Measurements from ENCODE around the gene GIPC1. TPM values are rescaled to one million over a fixed set of nuclear protein-coding genes. Genes with fewer than 3 reads are reported as not detected.

The GIPC1 gene
- total and polyA plus RNA-seq, 2 donors (not counting 1 experiment from before 2014, with no cell fraction given) = 57.3 to 129 TPM

DNA sequence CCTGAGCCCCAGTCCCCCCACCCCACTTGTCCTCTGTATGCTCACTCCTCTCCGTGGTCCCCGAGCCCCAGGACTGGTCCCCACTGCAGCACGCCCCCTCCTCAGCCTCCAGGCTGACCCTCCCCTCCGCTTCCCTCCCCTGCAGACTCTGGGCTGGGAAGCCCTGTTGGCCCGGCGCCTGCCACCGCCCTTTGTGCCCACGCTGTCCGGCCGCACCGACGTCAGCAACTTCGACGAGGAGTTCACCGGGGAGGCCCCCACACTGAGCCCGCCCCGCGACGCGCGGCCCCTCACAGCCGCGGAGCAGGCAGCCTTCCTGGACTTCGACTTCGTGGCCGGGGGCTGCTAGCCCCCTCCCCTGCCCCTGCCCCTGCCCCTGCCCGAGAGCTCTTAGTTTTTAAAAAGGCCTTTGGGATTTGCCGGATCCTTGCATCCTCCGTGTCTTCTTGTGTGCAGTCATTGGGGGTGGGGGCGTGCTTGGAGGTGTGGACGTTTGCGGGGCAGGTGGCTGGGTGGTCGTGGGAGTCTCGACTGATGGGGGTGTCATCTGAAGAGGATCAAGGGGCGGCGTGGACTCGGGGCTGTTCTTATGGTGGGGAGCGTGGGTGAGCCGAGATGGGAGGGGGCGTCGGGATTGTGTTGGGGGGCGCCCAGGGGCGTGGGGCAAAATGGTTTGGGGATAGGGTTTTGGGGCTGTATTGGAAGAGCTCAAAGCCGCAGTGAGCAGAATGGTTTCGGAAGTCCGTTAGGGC, 24.3 kb downstream of the GIPC1 start:
- Histone ChIP-seq H3K9me3 (ENCODE audit: control insufficient read depth, insufficient read depth, low read depth, low read length) (no peaks in the 10 kb centered on the region), H3K4me2 (ENCODE audit: extremely low read depth, insufficient read depth, low read length) (no peak overlapping the region), H3K79me2 (ENCODE audit: control insufficient read depth, insufficient read depth, low read length) (no peaks in the 10 kb centered on the region), H3K27me3 (ENCODE audit: control insufficient read depth, insufficient read depth, low read length) (no peaks in the 10 kb centered on the region), H3K27ac (ENCODE audit: insufficient read depth, low read length) (no peak overlapping the region), H3K36me3 (ENCODE audit: control insufficient read depth, insufficient read depth, low read length) (peaks cover 15% of the 10 kb centered on the region), H2AFZ (ENCODE audit: low read length) (no peak overlapping the region), H4K20me1 (ENCODE audit: control insufficient read depth, extremely low read depth, insufficient read depth, low read length) (no peaks in the 10 kb centered on the region), H3K4me1 (ENCODE audit: control insufficient read depth, extremely low read depth, insufficient read depth, low read length) (peaks cover 9% of the 10 kb centered on the region), H3K4me3 (replicated peaks in 1 of 4; ENCODE audit: control extremely low read depth in 1 of 4, insufficient read depth in 1 of 4, low read depth in 3 of 4, low read length in 4 of 4) (no peak overlapping the region), H3K9ac (ENCODE audit: insufficient read depth, low read length) (no peak overlapping the region)
- TF ChIP-seq, protein P1, sequence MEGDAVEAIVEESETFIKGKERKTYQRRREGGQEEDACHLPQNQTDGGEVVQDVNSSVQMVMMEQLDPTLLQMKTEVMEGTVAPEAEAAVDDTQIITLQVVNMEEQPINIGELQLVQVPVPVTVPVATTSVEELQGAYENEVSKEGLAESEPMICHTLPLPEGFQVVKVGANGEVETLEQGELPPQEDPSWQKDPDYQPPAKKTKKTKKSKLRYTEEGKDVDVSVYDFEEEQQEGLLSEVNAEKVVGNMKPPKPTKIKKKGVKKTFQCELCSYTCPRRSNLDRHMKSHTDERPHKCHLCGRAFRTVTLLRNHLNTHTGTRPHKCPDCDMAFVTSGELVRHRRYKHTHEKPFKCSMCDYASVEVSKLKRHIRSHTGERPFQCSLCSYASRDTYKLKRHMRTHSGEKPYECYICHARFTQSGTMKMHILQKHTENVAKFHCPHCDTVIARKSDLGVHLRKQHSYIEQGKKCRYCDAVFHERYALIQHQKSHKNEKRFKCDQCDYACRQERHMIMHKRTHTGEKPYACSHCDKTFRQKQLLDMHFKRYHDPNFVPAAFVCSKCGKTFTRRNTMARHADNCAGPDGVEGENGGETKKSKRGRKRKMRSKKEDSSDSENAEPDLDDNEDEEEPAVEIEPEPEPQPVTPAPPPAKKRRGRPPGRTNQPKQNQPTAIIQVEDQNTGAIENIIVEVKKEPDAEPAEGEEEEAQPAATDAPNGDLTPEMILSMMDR (conservative IDR thresholded peaks at IDR 0.05 in 1 of 2, IDR thresholded peaks at IDR 0.05 in 1 of 2; ENCODE audit: low read depth in 1 of 2, low read length in 2 of 2) = no peak
- no peak for TF ChIP-seq EZH2 (IDR thresholded peaks at IDR 0.05; ENCODE audit: low read length, missing control alignments)
- DNase-seq (ENCODE audit: low read depth in 2 of 2) = no peak

GRCh38 chr19:14470031-14470876, 25.7 kb downstream of the GIPC1 start:
- Histone ChIP-seq H3K4me3 (replicated peaks in 1 of 4; ENCODE audit: control extremely low read depth in 1 of 4, insufficient read depth in 1 of 4, low read depth in 3 of 4, low read length in 4 of 4) (no peak overlapping the region), H2AFZ (ENCODE audit: low read length) (no peak overlapping the region), H3K27ac (ENCODE audit: insufficient read depth, low read length) (no peak overlapping the region), H4K20me1 (ENCODE audit: control insufficient read depth, extremely low read depth, insufficient read depth, low read length) (no peaks in the 10 kb centered on the region), H3K36me3 (ENCODE audit: control insufficient read depth, insufficient read depth, low read length) (peaks cover 15% of the 10 kb centered on the region), H3K9me3 (ENCODE audit: control insufficient read depth, insufficient read depth, low read depth, low read length) (no peaks in the 10 kb centered on the region), H3K4me1 (ENCODE audit: control insufficient read depth, extremely low read depth, insufficient read depth, low read length) (no peaks in the 10 kb centered on the region), H3K27me3 (ENCODE audit: control insufficient read depth, insufficient read depth, low read length) (no peaks in the 10 kb centered on the region), H3K9ac (ENCODE audit: insufficient read depth, low read length) (no peak overlapping the region), H3K4me2 (ENCODE audit: extremely low read depth, insufficient read depth, low read length) (no peak overlapping the region), H3K79me2 (ENCODE audit: control insufficient read depth, insufficient read depth, low read length) (no peaks in the 10 kb centered on the region)
- TF ChIP-seq EZH2 (IDR thresholded peaks at IDR 0.05; ENCODE audit: low read length, missing control alignments) = no peak
- no peak for DNase-seq (ENCODE audit: low read depth in 2 of 2)

DNA sequence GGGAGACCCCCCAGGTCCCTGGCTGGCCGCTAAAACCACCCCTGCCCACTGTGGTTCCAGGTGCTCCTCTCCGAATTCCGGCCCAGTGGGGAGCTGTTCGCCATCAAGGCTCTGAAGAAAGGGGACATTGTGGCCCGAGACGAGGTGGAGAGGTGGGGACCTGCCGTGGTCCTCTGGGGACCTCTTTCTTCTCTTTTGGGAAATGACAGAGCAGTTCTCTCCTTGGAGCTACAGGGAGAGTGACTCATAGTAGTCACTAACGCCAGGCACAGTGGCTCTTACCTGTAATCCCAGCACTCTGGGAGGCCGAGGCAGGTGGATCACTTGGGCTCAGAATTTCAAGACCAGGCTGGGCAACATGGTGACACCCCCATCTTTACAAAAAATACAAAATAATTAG, 28.1 kb downstream of the GIPC1 start:
- TF ChIP-seq EZH2 (IDR thresholded peaks at IDR 0.05; ENCODE audit: low read length, missing control alignments) = no peak
- TF ChIP-seq, protein P1 (conservative IDR thresholded peaks at IDR 0.05 in 1 of 2, IDR thresholded peaks at IDR 0.05 in 1 of 2; ENCODE audit: low read depth in 1 of 2, low read length in 2 of 2) = no peak
- Histone ChIP-seq H3K4me1 (ENCODE audit: control insufficient read depth, extremely low read depth, insufficient read depth, low read length) (no peaks in the 10 kb centered on the region), H3K9me3 (ENCODE audit: control insufficient read depth, insufficient read depth, low read depth, low read length) (no peaks in the 10 kb centered on the region)

More for the DNA sequence above, 28.1 kb downstream of the GIPC1 start:
- Histone ChIP-seq H3K4me2 (ENCODE audit: extremely low read depth, insufficient read depth, low read length) (no peak overlapping the region), H2AFZ (ENCODE audit: low read length) (no peak overlapping the region), H3K27me3 (ENCODE audit: control insufficient read depth, insufficient read depth, low read length) (no peaks in the 10 kb centered on the region), H3K36me3 (ENCODE audit: control insufficient read depth, insufficient read depth, low read length) (peaks cover 17% of the 10 kb centered on the region), H3K4me3 (replicated peaks in 1 of 4; ENCODE audit: control extremely low read depth in 1 of 4, insufficient read depth in 1 of 4, low read depth in 3 of 4, low read length in 4 of 4) (no peak overlapping the region), H3K79me2 (ENCODE audit: control insufficient read depth, insufficient read depth, low read length) (no peaks in the 10 kb centered on the region), H3K9ac (ENCODE audit: insufficient read depth, low read length) (no peak overlapping the region), H4K20me1 (ENCODE audit: control insufficient read depth, extremely low read depth, insufficient read depth, low read length) (no peaks in the 10 kb centered on the region), H3K27ac (ENCODE audit: insufficient read depth, low read length) (no peak overlapping the region)
- no peak for DNase-seq (ENCODE audit: low read depth in 2 of 2)
